HG02763 (cell line): ENCODE data around the gene SEPTIN6.
A peak's percentile ranks its signal among the peaks of the same experiment; 100 is the strongest.

Source experiments
- ATAC-seq: cut with Tn5 transposase; IDR thresholded peaks from one replicate; pipeline ENCODE4 v1.9.1; 2021; ENCODE audit warnings: mild to moderate bottlenecking, moderate library complexity; ENCODE audit not compliant: unreplicated experiment

SEPTIN6 gene

GRCh38 chrX:119659522-119659921, 33.4 kb downstream of the SEPTIN6 start:
- no peak for ATAC-seq

- ATAC-seq: no peak
Observed at GRCh38 chrX:119655125-119655524, 37.8 kb downstream of the SEPTIN6 start.

GRCh38 chrX:119654112-119654531, 38.8 kb downstream of the SEPTIN6 start:
- no peak for ATAC-seq

DNA sequence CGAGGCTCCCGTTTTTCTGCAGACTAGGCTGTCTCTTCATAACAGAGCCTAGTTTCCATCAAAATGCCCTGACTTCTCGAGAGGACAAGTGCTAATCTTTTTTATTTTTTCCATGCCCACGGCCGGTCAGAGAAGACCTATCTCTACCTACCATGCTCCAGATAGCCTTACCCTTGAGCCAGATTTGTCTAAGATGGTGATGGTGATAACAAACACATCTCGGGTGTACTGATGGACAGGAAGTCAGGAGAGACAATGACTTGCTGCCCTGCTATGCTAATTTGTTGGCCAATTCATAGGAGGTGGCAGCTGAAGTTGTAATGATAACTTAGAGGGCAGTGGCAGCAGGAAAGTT, 44.6 kb downstream of the SEPTIN6 start:
- peak; percentile 1 for ATAC-seq

DNA sequence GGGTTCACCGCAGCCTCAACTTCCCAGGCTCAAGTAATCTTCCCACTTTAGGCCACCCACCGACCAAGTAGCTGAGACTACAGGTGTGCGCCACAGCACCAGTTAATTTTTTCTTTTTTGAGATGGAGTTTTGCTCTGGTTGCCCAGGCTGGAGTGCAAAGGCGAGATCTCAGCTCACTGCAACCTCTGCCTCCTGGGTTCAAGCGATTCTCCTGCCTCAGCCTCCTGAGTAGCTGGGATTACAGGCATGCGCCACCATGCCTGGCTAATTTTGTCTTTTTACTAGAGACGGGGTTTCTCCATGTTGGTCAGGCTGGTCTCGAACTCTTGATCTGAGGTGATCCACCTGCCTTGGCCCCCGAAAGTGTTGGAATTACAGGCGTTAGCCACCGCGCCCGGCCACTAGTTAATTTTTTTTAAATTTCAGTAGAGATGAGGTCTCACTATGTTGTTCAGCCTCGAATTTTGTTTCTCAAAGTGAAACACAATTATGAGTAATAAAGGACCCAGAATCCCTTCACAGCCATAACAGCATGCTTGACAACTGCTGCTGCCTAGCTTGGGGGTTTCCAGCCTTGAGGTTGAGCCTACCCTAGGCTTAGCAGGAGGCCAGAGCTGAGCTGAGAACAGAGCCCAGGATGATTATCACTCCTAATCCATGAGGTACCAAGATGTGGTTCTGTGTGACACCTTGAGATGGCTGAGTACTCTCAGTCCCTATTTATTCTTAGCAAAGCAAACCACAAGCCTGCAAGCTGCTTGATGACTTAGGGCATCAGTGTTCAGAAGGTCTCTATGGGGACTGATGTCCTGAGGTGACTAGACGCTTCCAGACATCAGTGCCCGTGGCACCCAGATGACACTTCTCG, 45.2 kb downstream of the SEPTIN6 start:
- peak; percentile 90 for ATAC-seq

DNA sequence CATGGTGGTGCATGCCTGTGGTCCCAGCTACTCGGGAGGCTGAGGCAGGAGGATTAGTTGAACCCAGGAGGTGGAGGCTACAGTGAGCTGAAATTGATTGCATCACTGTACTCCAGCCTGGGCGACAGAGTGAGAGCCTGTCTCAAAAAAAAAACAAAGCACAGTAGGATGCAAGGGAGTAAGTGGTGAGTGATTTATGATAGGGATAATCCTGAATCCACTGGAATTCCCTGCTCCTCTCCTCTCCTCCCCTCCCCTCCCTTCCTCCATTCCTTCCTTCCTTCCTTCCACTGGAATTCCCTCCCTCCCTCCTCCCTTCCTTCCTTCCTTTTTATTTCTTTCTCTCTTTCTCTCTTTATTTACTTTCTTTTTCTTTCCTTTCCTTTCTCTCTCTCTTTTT, 45.9 kb downstream of the SEPTIN6 start:
- no peak for ATAC-seq

DNA sequence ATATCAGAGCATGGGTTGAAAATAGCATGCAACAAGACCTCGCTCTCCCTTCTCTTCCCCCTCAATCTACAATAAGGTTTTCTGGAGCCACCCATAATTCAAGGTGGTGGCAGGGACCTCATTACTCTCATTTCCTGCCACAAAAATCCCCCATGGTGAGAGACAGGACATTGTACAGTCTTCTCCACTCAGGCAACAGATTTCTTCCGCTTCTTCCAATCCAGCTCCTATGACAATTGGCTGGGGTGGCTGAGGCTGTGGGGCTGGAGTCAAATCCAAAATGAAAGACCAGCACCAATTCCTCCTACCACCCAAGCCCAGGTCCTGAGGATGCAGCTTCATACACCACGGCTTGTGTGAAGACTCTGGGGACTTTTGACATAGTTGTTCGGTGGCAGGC, 46.5 kb downstream of the SEPTIN6 start:
- no peak for ATAC-seq

DNA sequence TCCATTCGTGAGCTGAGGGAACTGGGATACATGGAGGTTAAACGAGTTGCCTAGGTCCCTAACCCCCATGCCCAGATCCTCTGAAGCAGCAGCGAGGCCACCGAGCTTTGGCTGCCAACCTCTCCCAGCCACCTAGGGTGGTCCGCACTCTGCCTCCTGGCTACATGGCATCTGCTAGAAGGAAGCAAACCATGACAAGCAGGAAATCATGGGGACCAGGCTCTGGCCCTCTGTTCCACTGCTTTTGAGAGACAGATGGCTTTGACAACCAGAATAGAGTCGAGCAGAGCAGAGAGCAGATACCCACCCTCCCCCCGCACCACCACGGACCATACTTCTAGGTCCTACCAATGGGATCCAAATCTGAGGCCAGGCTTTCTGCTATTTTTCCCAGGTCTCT, 49.3 kb downstream of the SEPTIN6 start:
- ATAC-seq: no peak
